ENCODE measurements around the gene RAPGEF2.

GRCh38 chr4:159162576-159162975, 59.7 kb downstream of the RAPGEF2 start:
- TF ChIP-seq CTCF (IDR thresholded peaks at IDR 0.05 in 8 of 11, conservative IDR thresholded peaks at IDR 0.05 in 3 of 11) = no peak
- TF ChIP-seq POLR2A (IDR thresholded peaks at IDR 0.05) = no peak
- no peak for TF ChIP-seq POLR2AphosphoS5 (IDR thresholded peaks at IDR 0.05)

Data from spleen (tissue), 7 donors.